GM06990 (cell line): ENCODE results near the gene SPATC1L.

Experiments
- DNase-seq: peaks from one replicate; pipeline ENCODE4 v3.0.0-alpha.2; 2011; ENCODE audit not compliant: insufficient read length; ENCODE audit errors: extremely low read depth
- H3K27me3 ChIP-seq: replicated peaks from 2 replicates; pipeline ENCODE4 v1.6.0; 2011; ENCODE audit warnings: low read length; ENCODE audit not compliant: control insufficient read depth, insufficient read depth
- H3K36me3 ChIP-seq: 2 replicates; pipeline ENCODE4 v1.5.1; 2011; ENCODE audit warnings: low read length; ENCODE audit not compliant: control insufficient read depth, insufficient read depth
- H3K4me3 ChIP-seq: replicated peaks from 2 replicates; pipeline ENCODE4 v1.5.1; 2011; ENCODE audit warnings: low read depth, mild to moderate bottlenecking, control low read depth, low read length
- CTCF ChIP-seq: IDR thresholded peaks from 2 replicates; pipeline ENCODE4 v1.5.1; 2011; ENCODE audit warnings: low read length, control low read depth, mild to moderate bottlenecking, inconsistent platforms; ENCODE audit not compliant: insufficient read depth, poor library complexity, severe bottlenecking

Gene SPATC1L

GRCh38 chr21:46126309-46127238 is 57.7 kb downstream of the SPATC1L start:
- H3K27me3 ChIP-seq = no peaks in the 10 kb centered on the region
- no peak for DNase-seq
- H3K36me3 ChIP-seq = no peaks in the 10 kb centered on the region
- TF ChIP-seq CTCF = no peak
- no peak overlapping the region for H3K4me3 ChIP-seq

GRCh38 chr21:46125846-46126301 is 58.4 kb downstream of the SPATC1L start:
- Histone ChIP-seq H3K36me3 (no peaks in the 10 kb centered on the region), H3K4me3 (no peak overlapping the region), H3K27me3 (no peaks in the 10 kb centered on the region)
- DNase-seq = no peak
- no peak for TF ChIP-seq CTCF

- TF ChIP-seq CTCF = no peak
- H3K36me3 ChIP-seq = no peaks in the 10 kb centered on the region
Measured at GRCh38 chr21:46124926-46125845, 59.1 kb downstream of the SPATC1L start.

GRCh38 chr21:46124083-46124925 is 60.0 kb downstream of the SPATC1L start:
- TF ChIP-seq CTCF = no peak
- Histone ChIP-seq H3K27me3 (no peaks in the 10 kb centered on the region), H3K4me3 (no peak overlapping the region), H3K36me3 (no peaks in the 10 kb centered on the region)
- DNase-seq = no peak

More at GRCh38 chr21:46124926-46125845, 59.1 kb downstream of the SPATC1L start:
- H3K4me3 ChIP-seq = no peak overlapping the region
- no peak for DNase-seq
- H3K27me3 ChIP-seq = no peaks in the 10 kb centered on the region

- Histone ChIP-seq H3K27me3 (no peaks in the 10 kb centered on the region), H3K36me3 (no peaks in the 10 kb centered on the region), H3K4me3 (no peak overlapping the region)
- no peak for DNase-seq
- TF ChIP-seq CTCF = no peak
Measured at GRCh38 chr21:46122758-46123683, 61.2 kb downstream of the SPATC1L start.
